Keratinocyte (primary cell): ENCODE measurements around the gene NT5DC3. TPM values are rescaled to one million over a fixed set of nuclear protein-coding genes. Genes with fewer than 3 reads are reported as not detected.

Source experiments
- DNase-seq: peaks from one replicate; pipeline ENCODE4 v3.0.0-alpha.2; 2011; ENCODE audit warnings: low read depth, missing footprints, low spot score
- FAIRE-seq: peaks from 2 replicates; lab custom pipeline; 2011; peaks lifted over from hg19 to GRCh38; lab: Jason Lieb, UNC
- H2AFZ ChIP-seq: 2 replicates; pipeline ENCODE4 v1.6.0; 2012; ENCODE audit warnings: low read length, control low read depth, inconsistent platforms; ENCODE audit not compliant: control insufficient read depth
- H3K27ac ChIP-seq: 2 replicates; pipeline ENCODE4 v1.5.1; 2011; ENCODE audit warnings: low read length; ENCODE audit not compliant: control insufficient read depth, insufficient read depth
- H3K27me3 ChIP-seq: 3 replicates; pipeline ENCODE4 v1.6.0; 2011; ENCODE audit warnings: low read length; ENCODE audit not compliant: control insufficient read depth, insufficient read depth; ENCODE audit errors: extremely low read depth
- H3K36me3 ChIP-seq, 2 experiments: 2 replicates in 1 of 2; 3 replicates in 1 of 2; pipeline ENCODE4 v1.5.1; 2011; ENCODE audit warnings: low read length in 2 of 2, mild to moderate bottlenecking in 1 of 2; ENCODE audit not compliant: control insufficient read depth in 2 of 2, insufficient read depth in 2 of 2; ENCODE audit errors: extremely low read depth in 1 of 2
- H3K4me1 ChIP-seq: 3 replicates; pipeline ENCODE4 v1.5.1; 2011; ENCODE audit warnings: low read length; ENCODE audit not compliant: control insufficient read depth, insufficient read depth; ENCODE audit errors: extremely low read depth
- H3K4me2 ChIP-seq: 3 replicates; pipeline ENCODE4 v1.6.0; 2011; ENCODE audit warnings: low read depth, low read length; ENCODE audit not compliant: control insufficient read depth, insufficient read depth; ENCODE audit errors: extremely low read depth
- H3K4me3 ChIP-seq, 3 experiments: fragments of 200-600 bp in 1 of 3; sonication (generic) in 1 of 3; 2 replicates in 2 of 3; 3 replicates in 1 of 3; pipeline ENCODE4 v1.5.1; 2011 to 2016; ENCODE audit warnings: low read length in 3 of 3, mild to moderate bottlenecking in 3 of 3, control low read depth in 2 of 3, inconsistent platforms in 1 of 3, low read depth in 1 of 3, mixed read lengths in 1 of 3, mixed run types in 1 of 3, moderate library complexity in 1 of 3; ENCODE audit not compliant: control insufficient read depth in 2 of 3, insufficient read depth in 2 of 3; ENCODE audit errors: extremely low read depth in 1 of 3
- H3K79me2 ChIP-seq: 2 replicates; pipeline ENCODE4 v1.6.0; 2012; ENCODE audit warnings: low read length; ENCODE audit not compliant: control insufficient read depth, insufficient read depth
- H3K9ac ChIP-seq: 3 replicates; pipeline ENCODE4 v1.6.0; 2011; ENCODE audit warnings: low read length; ENCODE audit not compliant: control insufficient read depth, insufficient read depth; ENCODE audit errors: extremely low read depth
- H3K9me1 ChIP-seq: 3 replicates; pipeline ENCODE4 v1.6.0; 2011; ENCODE audit warnings: low read length; ENCODE audit not compliant: control insufficient read depth, insufficient read depth; ENCODE audit errors: extremely low read depth
- H3K9me3 ChIP-seq: 2 replicates; pipeline ENCODE4 v1.5.1; 2012; ENCODE audit warnings: low read depth, low read length; ENCODE audit not compliant: control insufficient read depth
- H4K20me1 ChIP-seq: 3 replicates; pipeline ENCODE4 v1.6.0; 2011; ENCODE audit warnings: low read length; ENCODE audit not compliant: control insufficient read depth, insufficient read depth; ENCODE audit errors: extremely low read depth
- CTCF ChIP-seq, 3 experiments: IDR thresholded peaks in 1 of 3; conservative IDR thresholded peaks in 1 of 3; optimal IDR thresholded peaks in 1 of 3; 2 replicates in 2 of 3; 3 replicates in 1 of 3; pipeline versions ENCODE3 to v1.5.1; 2011; ENCODE audit warnings: low read length in 3 of 3, mild to moderate bottlenecking in 3 of 3, moderate library complexity in 2 of 3, control low read depth in 1 of 3, inconsistent platforms in 1 of 3; ENCODE audit not compliant: insufficient read depth in 2 of 3; ENCODE audit errors: extremely low read depth in 1 of 3
- EZH2 ChIP-seq: IDR thresholded peaks from one replicate; pipeline ENCODE4 v1.6.1; 2012; ENCODE audit warnings: inconsistent platforms, mild to moderate bottlenecking, low read length, moderate library complexity
- dilution Hi-C: fragments of 300-500 bp; cut with MboI; formaldehyde crosslinking; loops from one replicate; pipeline ENCODE4 v1.7.0; 2020; ENCODE audit warnings: low sequenced_read_pairs; ENCODE audit not compliant: extremely low pct_ligation_motif_present
- polyA plus RNA-seq, 5 experiments: library from polyadenylated mRNA; depleted of rRNA in 3 of 5; stranded (reverse) in 3 of 5; stranded (forward) in 1 of 5; unstranded in 1 of 5; fragments of >200 nt; gene quantifications; 1 replicate in 1 of 5; 2 replicates in 3 of 5; 3 replicates in 1 of 5; pipeline versions ENCODE4 v1.2.1 to v1.2.3, GENCODE V29; 2011 to 2012; ENCODE audit warnings: missing spikeins in 2 of 5, low read depth in 1 of 5, low replicate concordance in 1 of 5

The NT5DC3 gene
- polyA plus RNA-seq, 1 donor (not counting 4 experiments of a cell fraction or from before 2014, with no cell fraction given), result 12.8 TPM

GRCh38 chr12:103743788-103744187, 97.2 kb downstream of the NT5DC3 start:
- Histone ChIP-seq H3K9me3 (no peaks in the 10 kb centered on the region), H3K4me1 (peaks cover 18% of the 10 kb centered on the region), H3K27me3 (no peaks in the 10 kb centered on the region), H4K20me1 (no peaks in the 10 kb centered on the region), H2AFZ (no peak overlapping the region), H3K27ac (no peak overlapping the region), H3K4me3 (no peak overlapping the region), H3K36me3 (no peaks in the 10 kb centered on the region), H3K9ac (no peak overlapping the region), H3K79me2 (no peaks in the 10 kb centered on the region), H3K4me2 (no peak overlapping the region), H3K9me1 (no peaks in the 10 kb centered on the region)
- no peak for TF ChIP-seq EZH2
- TF ChIP-seq CTCF (optimal IDR thresholded peaks at IDR 0.05 in 1 of 3, IDR thresholded peaks at IDR 0.05 in 1 of 3, conservative IDR thresholded peaks at IDR 0.05 in 1 of 3; ENCODE audit: extremely low read depth in 1 of 3, insufficient read depth in 2 of 3, low read length in 3 of 3), result no peak
- no peak for FAIRE-seq
- dilution Hi-C loops, result no loop called here
- DNase-seq, result no peak

GRCh38 chr12:103742349-103742932, 98.6 kb downstream of the NT5DC3 start:
- DNase-seq, result no peak
- TF ChIP-seq CTCF (optimal IDR thresholded peaks at IDR 0.05 in 1 of 3, IDR thresholded peaks at IDR 0.05 in 1 of 3, conservative IDR thresholded peaks at IDR 0.05 in 1 of 3; ENCODE audit: extremely low read depth in 1 of 3, insufficient read depth in 2 of 3, low read length in 3 of 3) (no peak), EZH2 (no peak)

More at GRCh38 chr12:103742349-103742932, 98.6 kb downstream of the NT5DC3 start:
- peaks cover 8% of the 10 kb centered on the region for H3K4me1 ChIP-seq
- H3K9me1 ChIP-seq, result no peaks in the 10 kb centered on the region
- no peak overlapping the region for H3K9ac ChIP-seq
- H3K27ac ChIP-seq, result no peak overlapping the region
- H4K20me1 ChIP-seq, result no peaks in the 10 kb centered on the region
- H3K4me2 ChIP-seq, result peak overlapping the region; percentile 75
- no peaks in the 10 kb centered on the region for H3K79me2 ChIP-seq
- H2AFZ ChIP-seq, result peak overlapping the region; percentile 43
- H3K9me3 ChIP-seq, result no peaks in the 10 kb centered on the region
- peak; percentile 52 for FAIRE-seq
- dilution Hi-C loops, result no loop called here
- no peaks in the 10 kb centered on the region for H3K27me3 ChIP-seq
- H3K4me3 ChIP-seq, result no peak overlapping the region
- no peaks in the 10 kb centered on the region for H3K36me3 ChIP-seq
